Measurements from ENCODE around the gene COL4A4.
"Not testable (repeated sequence)": the region's sequence is repeated elsewhere in the genome, so short reads cannot be mapped to it uniquely, and the experiment has no call there.

The COL4A4 gene

GRCh38 chr2:227115761-227116160 lies 48.2 kb downstream of the COL4A4 start:
- no peak for DNase-seq (ENCODE audit: low spot score)

- peak; percentile 45 for DNase-seq (ENCODE audit: low spot score)
These were observed 56.9 kb downstream of the COL4A4 start for GRCh38 chr2:227106845-227107759.

- DNase-seq (ENCODE audit: low spot score), result no peak
These were observed 60.4 kb downstream of the COL4A4 start for GRCh38 chr2:227103583-227103982.

- no peak for DNase-seq (ENCODE audit: low spot score)
These were observed 64.7 kb downstream of the COL4A4 start for GRCh38 chr2:227099340-227099739.

- DNase-seq (ENCODE audit: low spot score), result no peak
These were observed 65.9 kb downstream of the COL4A4 start for GRCh38 chr2:227098162-227098515.

- no peak for DNase-seq (ENCODE audit: low spot score)
These were observed 66.4 kb downstream of the COL4A4 start for GRCh38 chr2:227097495-227098161.

GRCh38 chr2:227095346-227095745 lies 68.7 kb downstream of the COL4A4 start:
- no peak for DNase-seq (ENCODE audit: low spot score)

- no peak for DNase-seq (ENCODE audit: low spot score)
These were observed 81.7 kb downstream of the COL4A4 start for GRCh38 chr2:227082286-227082685.

- DNase-seq (ENCODE audit: low spot score), result no peak
These were observed 84.3 kb downstream of the COL4A4 start for GRCh38 chr2:227079726-227080125.

GRCh38 chr2:227065065-227065464 lies 98.9 kb downstream of the COL4A4 start:
- not testable (repeated sequence) for DNase-seq (ENCODE audit: low spot score)

- DNase-seq (ENCODE audit: low spot score), result no peak
These were observed 105.1 kb downstream of the COL4A4 start for GRCh38 chr2:227058888-227059399.

GRCh38 chr2:227057743-227058447 lies 106.1 kb downstream of the COL4A4 start:
- DNase-seq (ENCODE audit: low spot score), result no peak

GRCh38 chr2:227057060-227057459 lies 106.9 kb downstream of the COL4A4 start:
- DNase-seq (ENCODE audit: low spot score), result no peak

GRCh38 chr2:227054006-227054405 lies 110.0 kb downstream of the COL4A4 start:
- DNase-seq (ENCODE audit: low spot score), result no peak

GRCh38 chr2:227052879-227053278 lies 111.1 kb downstream of the COL4A4 start:
- DNase-seq (ENCODE audit: low spot score), result no peak

GRCh38 chr2:227043981-227044380 lies 120.0 kb downstream of the COL4A4 start:
- DNase-seq (ENCODE audit: low spot score), result no peak

GRCh38 chr2:227038550-227039189 lies 125.3 kb downstream of the COL4A4 start:
- no peak for DNase-seq (ENCODE audit: low spot score)

- DNase-seq (ENCODE audit: low spot score), result no peak
These were observed 127.5 kb downstream of the COL4A4 start for GRCh38 chr2:227036527-227036926.

GRCh38 chr2:227035711-227036367 lies 128.2 kb downstream of the COL4A4 start:
- no peak for DNase-seq (ENCODE audit: low spot score)

GRCh38 chr2:227033471-227034148 lies 130.4 kb downstream of the COL4A4 start:
- DNase-seq (ENCODE audit: low spot score), result peak; percentile 45

- no peak for DNase-seq (ENCODE audit: low spot score)
These were observed 132.6 kb downstream of the COL4A4 start for GRCh38 chr2:227031379-227031778.
